H1 (cell line): ENCODE measurements around the gene CAPN7. TPM values are rescaled to one million over a fixed set of nuclear protein-coding genes. Genes with fewer than 3 reads are reported as not detected.

Experiments
- CTCF ChIA-PET: fragments of 300-600 bp; sonication (Branson Sonifier 250); formaldehyde crosslinking; loops from one replicate; lab custom pipeline; 2021; ENCODE audit not compliant: partially characterized antibody; lab: Charles Lee
- POLR2A ChIA-PET: fragments of 300-600 bp; sonication (Branson Sonifier 250); formaldehyde crosslinking; loops from one replicate; lab custom pipeline; 2021; ENCODE audit warnings: inconsistent platforms; ENCODE audit not compliant: partially characterized antibody; lab: Charles Lee
- DNase-seq, 2 experiments: peaks; one replicate each; pipeline versions ENCODE4 v3.0.0 to v3.0.0-alpha.2; 2010 to 2022; ENCODE audit warnings: low spot score in 2 of 2, low read depth in 1 of 2, mixed read lengths in 1 of 2
- FAIRE-seq: peaks from 2 replicates; lab custom pipeline; 2011; peaks lifted over from hg19 to GRCh38; lab: Jason Lieb, UNC
- H2AFZ ChIP-seq: 2 replicates; pipeline ENCODE4 v1.8.1; 2012; ENCODE audit warnings: low read length, inconsistent platforms
- H2AK5ac ChIP-seq: 2 replicates; pipeline ENCODE4 v1.6.1; 2013; ENCODE audit warnings: low read depth, low read length
- H2BK120ac ChIP-seq: replicated peaks from 2 replicates; pipeline ENCODE3; 2013; ENCODE audit warnings: low read depth, low read length, inconsistent platforms
- H2BK12ac ChIP-seq: 2 replicates; pipeline ENCODE4 v1.6.1; 2013; ENCODE audit warnings: low read depth, low read length
- H2BK15ac ChIP-seq: 2 replicates; pipeline ENCODE4 v1.6.1; 2013; ENCODE audit warnings: low read length
- H2BK20ac ChIP-seq: 2 replicates; pipeline ENCODE4 v1.6.1; 2013; ENCODE audit warnings: low read length
- H2BK5ac ChIP-seq: 2 replicates; pipeline ENCODE4 v1.6.1; 2013; ENCODE audit warnings: low read depth, low read length
- H3K14ac ChIP-seq: 2 replicates; pipeline ENCODE4 v1.6.1; 2013; ENCODE audit warnings: inconsistent platforms; ENCODE audit not compliant: insufficient read length
- H3K18ac ChIP-seq: 2 replicates; pipeline ENCODE4 v1.6.1; 2013; ENCODE audit warnings: low read length; ENCODE audit errors: extremely low read depth
- H3K23ac ChIP-seq: 2 replicates; pipeline ENCODE4 v1.6.1; 2013; ENCODE audit warnings: inconsistent platforms; ENCODE audit not compliant: insufficient read length
- H3K23me2 ChIP-seq: 2 replicates; pipeline ENCODE4 v1.6.1; 2013; ENCODE audit warnings: low read depth, low read length
- H3K27ac ChIP-seq: 2 replicates; pipeline ENCODE4 v1.6.1; 2011; ENCODE audit warnings: low read depth, low read length, inconsistent platforms
- H3K27me3 ChIP-seq, 4 experiments: replicated peaks in 1 of 4; 1 replicate in 1 of 4; 2 replicates in 3 of 4; pipeline versions ENCODE4 v1.6.1 to v1.8.1; 2011 to 2013; ENCODE audit warnings: low read length in 3 of 4, mild to moderate bottlenecking in 3 of 4, inconsistent platforms in 2 of 4, mixed read lengths in 2 of 4, moderate library complexity in 1 of 4; ENCODE audit not compliant: control insufficient read depth in 3 of 4, insufficient read depth in 3 of 4; ENCODE audit errors: extremely low read depth in 1 of 4
- H3K36me3 ChIP-seq, 4 experiments: 2 replicates each; pipeline versions ENCODE4 v1.6.1 to v1.8.1; 2011 to 2013; ENCODE audit warnings: mild to moderate bottlenecking in 4 of 4, low read length in 3 of 4, moderate library complexity in 2 of 4, control low read depth in 1 of 4, inconsistent platforms in 1 of 4; ENCODE audit not compliant: insufficient read depth in 4 of 4, control insufficient read depth in 2 of 4
- H3K4ac ChIP-seq: replicated peaks from 2 replicates; pipeline ENCODE3; 2013; ENCODE audit warnings: low read length, low read depth, mixed read lengths, inconsistent platforms; ENCODE audit not compliant: insufficient read length
- H3K4me1 ChIP-seq, 4 experiments: replicated peaks in 1 of 4; 1 replicate in 1 of 4; 2 replicates in 3 of 4; pipeline versions ENCODE4 v1.6.1 to v1.8.1; 2011 to 2013; ENCODE audit warnings: low read length in 3 of 4, inconsistent platforms in 2 of 4, mixed read lengths in 1 of 4; ENCODE audit not compliant: insufficient read depth in 4 of 4, control insufficient read depth in 3 of 4
- H3K4me2 ChIP-seq, 2 experiments: 2 replicates each; pipeline versions ENCODE4 v1.6.1 to v1.8.1; 2011 to 2013; ENCODE audit warnings: low read depth in 2 of 2, low read length in 2 of 2, control low read depth in 1 of 2, inconsistent platforms in 1 of 2, mild to moderate bottlenecking in 1 of 2; ENCODE audit not compliant: insufficient read depth in 1 of 2
- H3K4me3 ChIP-seq, 4 experiments: fragments of 200-600, 300-600 bp in 1 of 4; sonication (generic), shearing (Covaris generic), sonication (Bioruptor Twin) in 1 of 4; 2 replicates each; pipeline versions ENCODE4 v1.5.1 to v1.8.1; 2011 to 2016; ENCODE audit warnings: low read length in 4 of 4, low read depth in 3 of 4, control low read depth in 2 of 4, inconsistent platforms in 2 of 4, mild to moderate bottlenecking in 2 of 4, mixed read lengths in 1 of 4, moderate library complexity in 1 of 4; ENCODE audit not compliant: insufficient read depth in 2 of 4; ENCODE audit errors: extremely low read depth in 1 of 4
- H3K56ac ChIP-seq: replicated peaks from 2 replicates; pipeline ENCODE3; 2013; ENCODE audit warnings: low read depth, mild to moderate bottlenecking, mixed read lengths, low read length, inconsistent platforms; ENCODE audit not compliant: insufficient read length
- H3K79me1 ChIP-seq: 2 replicates; pipeline ENCODE4 v1.6.1; 2013; ENCODE audit warnings: low read depth, low read length, control low read depth
- H3K79me2 ChIP-seq, 2 experiments: 2 replicates each; pipeline versions ENCODE4 v1.6.1 to v1.8.1; 2012 to 2013; ENCODE audit warnings: low read length in 2 of 2, mild to moderate bottlenecking in 2 of 2, inconsistent platforms in 1 of 2; ENCODE audit not compliant: insufficient read depth in 2 of 2, control insufficient read depth in 1 of 2
- H3K9ac ChIP-seq, 4 experiments: replicated peaks in 1 of 4; 1 replicate in 1 of 4; 2 replicates in 3 of 4; pipeline versions ENCODE4 v1.6.1 to v1.8.1; 2011 to 2013; ENCODE audit warnings: low read depth in 3 of 4, low read length in 3 of 4, control low read depth in 2 of 4, mild to moderate bottlenecking in 2 of 4, moderate library complexity in 2 of 4, inconsistent platforms in 1 of 4; ENCODE audit errors: extremely low read depth in 1 of 4
- H3K9me3 ChIP-seq, 2 experiments: 2 replicates each; pipeline versions ENCODE4 v1.6.1 to v1.8.1; 2012 to 2013; ENCODE audit warnings: mild to moderate bottlenecking in 2 of 2, moderate library complexity in 2 of 2, control low read depth in 1 of 2, inconsistent platforms in 1 of 2, low read depth in 1 of 2, low read length in 1 of 2, mixed read lengths in 1 of 2; ENCODE audit not compliant: insufficient read depth in 2 of 2
- H4K20me1 ChIP-seq, 2 experiments: replicated peaks in 1 of 2; 2 replicates each; pipeline versions ENCODE3 to v1.8.1; 2011 to 2013; ENCODE audit warnings: inconsistent platforms in 2 of 2, low read length in 2 of 2, mild to moderate bottlenecking in 1 of 2; ENCODE audit not compliant: insufficient read depth in 2 of 2, control insufficient read depth in 1 of 2
- H4K5ac ChIP-seq: 2 replicates; pipeline ENCODE4 v1.6.1; 2013; ENCODE audit warnings: low read length, low read depth, mixed read lengths, inconsistent platforms; ENCODE audit not compliant: insufficient read length
- H4K8ac ChIP-seq: 2 replicates; pipeline ENCODE4 v1.8.0; 2013; ENCODE audit warnings: mild to moderate bottlenecking, moderate library complexity, low read length, inconsistent platforms; ENCODE audit not compliant: insufficient read depth; ENCODE audit errors: extremely low read depth
- H4K91ac ChIP-seq: replicated peaks from 2 replicates; pipeline ENCODE3; 2013; ENCODE audit warnings: low read length, mixed read lengths, inconsistent platforms; ENCODE audit not compliant: insufficient read length
- BACH1 ChIP-seq: IDR thresholded peaks from 2 replicates; pipeline ENCODE4 v1.6.1; 2012; ENCODE audit warnings: low read length, improper control_type of control experiment
- CBX5 ChIP-seq: fragments of 300-800, 300-1000 bp; sonication (generic); IDR thresholded peaks from 2 replicates; pipeline ENCODE4 v1.7.1; 2016; ENCODE audit warnings: antibody characterized with exemption, low read length, low read depth
- CBX8 ChIP-seq: fragments of 300-800, 300-1000 bp; sonication (generic); IDR thresholded peaks from 2 replicates; pipeline ENCODE4 v1.7.1; 2016; ENCODE audit warnings: low read depth, low read length, borderline replicate concordance
- HDAC6 ChIP-seq: IDR thresholded peaks from one replicate; pipeline ENCODE4 v1.7.1; 2012; ENCODE audit warnings: low read depth, mild to moderate bottlenecking, inconsistent platforms, low read length, moderate library complexity
- MAFK ChIP-seq: IDR thresholded peaks from 2 replicates; pipeline ENCODE4 v1.6.1; 2012; ENCODE audit warnings: low read depth, mild to moderate bottlenecking, improper control_type of control experiment, low read length
- RAD21 ChIP-seq, 2 experiments: IDR thresholded peaks in 1 of 2; conservative IDR thresholded peaks in 1 of 2; 2 replicates each; pipeline ENCODE4 v1.6.1; 2011; ENCODE audit warnings: low read depth in 2 of 2, low read length in 2 of 2, improper control_type of control experiment in 1 of 2, inconsistent platforms in 1 of 2, mild to moderate bottlenecking in 1 of 2, moderate library complexity in 1 of 2
- TEAD4 ChIP-seq: IDR thresholded peaks from 2 replicates; pipeline ENCODE4 v1.6.1; 2012; ENCODE audit warnings: low read depth, low read length, inconsistent platforms, mixed read lengths
- ZNF274 ChIP-seq: IDR thresholded peaks from 2 replicates; pipeline ENCODE4 v1.7.0; 2012; ENCODE audit warnings: low read length, borderline replicate concordance; ENCODE audit errors: extremely low read depth
- WGBS, 2 experiments: shearing (Covaris generic) in 1 of 2; methylation state at CpG; one replicate each; pipeline versions ENCODE4 v1.1.6 to v1.1.7; 2013 to 2015; ENCODE audit warnings: low lambda C conversion rate in 2 of 2, mixed read lengths in 2 of 2, inconsistent platforms in 1 of 2, low coverage in 1 of 2, missing lambda C conversion rate in 1 of 2; ENCODE audit not compliant: insufficient replicate concordance in 2 of 2, insufficient coverage in 1 of 2, insufficient read length in 1 of 2; ENCODE audit errors: extremely low coverage in 1 of 2, missing lambda C conversion rate in 1 of 2; 5-methylcytosine and 5-hydroxymethylcytosine counted together
- polyA plus RNA-seq, 7 experiments: library from polyadenylated mRNA; depleted of rRNA in 3 of 7; stranded (reverse) in 5 of 7; unstranded in 2 of 7; fragments of >200 nt in 5 of 7; fragments of 200-250 nt in 2 of 7; gene quantifications; 1 replicate in 5 of 7; 2 replicates in 1 of 7; 4 replicates in 1 of 7; pipeline versions ENCODE4 v1.2.1 to v1.2.3, GENCODE V29; 2011 to 2013; ENCODE audit warnings: missing spikeins in 2 of 7, mixed read lengths in 2 of 7
- total RNA-seq: library from RNA; stranded (reverse); fragmentation: NEBNext Ultra II Directional; extraction: Animal tissue kit (Norgen Biotek cat#: 25700); gene quantifications from 2 replicates; pipeline ENCODE4 v1.2.1, GENCODE V29; 2021
- TF ChIP-seq, protein P1 (sequence below), 3 experiments: IDR thresholded peaks; 1 replicate in 2 of 3; 2 replicates in 1 of 3; pipeline versions ENCODE4 v1.5.1 to v1.6.1; 2011; ENCODE audit warnings: low read length in 3 of 3, mild to moderate bottlenecking in 3 of 3, inconsistent platforms in 2 of 3, low read depth in 1 of 3, moderate library complexity in 1 of 3; ENCODE audit not compliant: insufficient read depth in 1 of 3; ENCODE audit errors: control extremely low read depth in 1 of 3

The CAPN7 gene
- total and polyA plus RNA-seq, 2 of the 8 experiments (the other 6 are each of a cell fraction or from before 2014, with no cell fraction given), result 5.3 to 13.2 TPM

DNA sequence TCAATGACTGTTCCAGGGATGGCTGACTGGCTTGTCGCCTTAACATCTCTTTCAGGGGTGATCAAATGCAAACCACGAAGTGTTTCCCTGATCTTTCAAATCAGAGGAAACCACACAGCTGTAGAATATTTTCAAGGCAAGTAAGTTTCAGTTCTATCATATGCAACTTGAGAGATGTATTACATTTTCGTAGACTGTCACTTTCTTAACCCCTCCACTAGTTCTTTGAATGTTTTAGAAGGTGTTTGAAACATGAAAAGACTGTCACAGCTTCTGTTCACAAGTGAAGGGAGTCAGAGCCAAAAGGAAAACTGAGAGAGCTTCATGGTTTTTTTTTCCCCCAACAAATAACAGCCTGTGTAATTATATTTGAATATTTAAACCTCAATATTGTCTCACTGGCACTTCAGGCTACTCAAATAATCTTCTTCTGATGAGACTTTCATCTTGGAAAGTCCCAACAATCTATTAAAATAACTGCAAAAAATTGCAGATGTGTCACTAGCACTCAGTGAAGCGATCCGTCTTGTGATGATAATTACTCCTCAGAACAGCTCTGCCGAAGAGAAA, 25.9 kb upstream of the CAPN7 start:
- H3K27me3 ChIP-seq, result no peaks in the 10 kb centered on the region; a peak in 2 of 7 replicates
- DNase-seq, result no peak
- H2BK20ac ChIP-seq, result no peak overlapping the region
- H3K79me1 ChIP-seq, result no peaks in the 10 kb centered on the region
- H2BK12ac ChIP-seq, result no peak overlapping the region
- H2AFZ ChIP-seq, result 0 out of 2 replicates have a peak overlapping the region, but pooled peaks have one; percentile 42
- CTCF ChIA-PET, result interaction anchor here (0.6 to 1.9 kb wide), 5 partner anchors 17 to 72 kb away, joined by 3 to 11 read pairs (median 3); no protein-coding TSS in a partner anchor
- no peak overlapping the region for H3K27ac ChIP-seq
- no peak overlapping the region for H2BK15ac ChIP-seq
- H3K36me3 ChIP-seq, result no peaks in the 10 kb centered on the region
- H3K9me3 ChIP-seq, result no peaks in the 10 kb centered on the region
- no peak overlapping the region for H2AK5ac ChIP-seq
- no peaks in the 10 kb centered on the region for H3K23me2 ChIP-seq
- no peak overlapping the region for H2BK120ac ChIP-seq
- no peak overlapping the region for H3K4me2 ChIP-seq
- H3K14ac ChIP-seq, result no peak overlapping the region
- H3K18ac ChIP-seq, result no peak overlapping the region
- no peak overlapping the region for H3K23ac ChIP-seq
- FAIRE-seq, result peak; percentile 72
- H3K56ac ChIP-seq, result no peak overlapping the region
- no peak overlapping the region for H4K91ac ChIP-seq
- no peaks in the 10 kb centered on the region for H3K79me2 ChIP-seq
- no peak overlapping the region for H3K9ac ChIP-seq
- POLR2A ChIA-PET, result no interaction called here
- no peak overlapping the region for H3K4ac ChIP-seq
- H3K4me1 ChIP-seq, result no peaks in the 10 kb centered on the region
- no peaks in the 10 kb centered on the region for H4K20me1 ChIP-seq
- H3K4me3 ChIP-seq, result no peak overlapping the region
- no peak overlapping the region for H4K5ac ChIP-seq
- H4K8ac ChIP-seq, result no peak overlapping the region
- no peak overlapping the region for H2BK5ac ChIP-seq
- 71% methylated on average over 6 of the region's 6 CpGs; no CpG with 5 or more reads in 1 of the 2 experiments for WGBS, 2 experiments
- no peak for TF ChIP-seq TEAD4
- TF ChIP-seq, protein P1, sequence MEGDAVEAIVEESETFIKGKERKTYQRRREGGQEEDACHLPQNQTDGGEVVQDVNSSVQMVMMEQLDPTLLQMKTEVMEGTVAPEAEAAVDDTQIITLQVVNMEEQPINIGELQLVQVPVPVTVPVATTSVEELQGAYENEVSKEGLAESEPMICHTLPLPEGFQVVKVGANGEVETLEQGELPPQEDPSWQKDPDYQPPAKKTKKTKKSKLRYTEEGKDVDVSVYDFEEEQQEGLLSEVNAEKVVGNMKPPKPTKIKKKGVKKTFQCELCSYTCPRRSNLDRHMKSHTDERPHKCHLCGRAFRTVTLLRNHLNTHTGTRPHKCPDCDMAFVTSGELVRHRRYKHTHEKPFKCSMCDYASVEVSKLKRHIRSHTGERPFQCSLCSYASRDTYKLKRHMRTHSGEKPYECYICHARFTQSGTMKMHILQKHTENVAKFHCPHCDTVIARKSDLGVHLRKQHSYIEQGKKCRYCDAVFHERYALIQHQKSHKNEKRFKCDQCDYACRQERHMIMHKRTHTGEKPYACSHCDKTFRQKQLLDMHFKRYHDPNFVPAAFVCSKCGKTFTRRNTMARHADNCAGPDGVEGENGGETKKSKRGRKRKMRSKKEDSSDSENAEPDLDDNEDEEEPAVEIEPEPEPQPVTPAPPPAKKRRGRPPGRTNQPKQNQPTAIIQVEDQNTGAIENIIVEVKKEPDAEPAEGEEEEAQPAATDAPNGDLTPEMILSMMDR (IDR thresholded peaks at IDR 0.05; ENCODE audit: control extremely low read depth in 1 of 3, insufficient read depth in 1 of 3, low read depth in 1 of 3, low read length in 3 of 3), result no peak
- no peak for TF ChIP-seq CBX5
- no peak for TF ChIP-seq MAFK
- no peak for TF ChIP-seq BACH1
- no peak for TF ChIP-seq HDAC6
- TF ChIP-seq ZNF274, result no peak
- no peak for TF ChIP-seq RAD21 (IDR thresholded peaks at IDR 0.05 in 1 of 2, conservative IDR thresholded peaks at IDR 0.05 in 1 of 2; ENCODE audit: low read depth in 2 of 2, low read length in 2 of 2)
- TF ChIP-seq CBX8, result no peak
